Natural killer cell (primary cell): ENCODE data around the gene CD34. TPM values are rescaled to one million over a fixed set of nuclear protein-coding genes. Genes with fewer than 3 reads are reported as not detected.
A peak's percentile ranks its signal among the peaks of the same experiment; 100 is the strongest.
"Not testable (repeated sequence)": the region's sequence is repeated elsewhere in the genome, so short reads cannot be mapped to it uniquely, and the experiment has no call there.

Source experiments
- ATAC-seq, 3 donors: fragments of 150-1000 bp in 2 of 3; fragments of 200-7000 bp in 1 of 3; cut with Tn5 transposase; 1 replicate in 1 of 3; 2 replicates in 2 of 3; pipeline ENCODE4 v1.10.0; 2021; ENCODE audit warnings: mild to moderate bottlenecking in 2 of 3, moderate library complexity in 2 of 3
- DNase-seq, 2 donors: peaks; one replicate each; pipeline versions ENCODE4 v3.0.0 to v3.0.0-alpha.2; 2013 to 2021; ENCODE audit warnings: mixed read lengths in 1 of 2
- H3K27ac ChIP-seq: one replicate; pipeline ENCODE4 v1.5.1; 2013; ENCODE audit warnings: mild to moderate bottlenecking, low read length
- H3K27me3 ChIP-seq: one replicate; pipeline ENCODE4 v1.6.1; 2013; ENCODE audit warnings: low read length; ENCODE audit not compliant: control insufficient read depth, insufficient read depth
- H3K36me3 ChIP-seq: one replicate; pipeline ENCODE4 v1.6.1; 2013; ENCODE audit warnings: low read length; ENCODE audit not compliant: control insufficient read depth, insufficient read depth
- H3K4me1 ChIP-seq: one replicate; pipeline ENCODE4 v1.6.1; 2013; ENCODE audit warnings: low read length; ENCODE audit not compliant: control insufficient read depth, insufficient read depth
- H3K4me3 ChIP-seq: one replicate; pipeline ENCODE4 v1.5.1; 2013; ENCODE audit warnings: low read length
- H3K9me3 ChIP-seq: one replicate; pipeline ENCODE4 v1.6.1; 2013; ENCODE audit warnings: low read length; ENCODE audit not compliant: control insufficient read depth, insufficient read depth
- H3K27ac Mint-ChIP-seq, 2 donors: one replicate each; pipeline ENCODE4 v1.8.0; 2022; ENCODE audit warnings: mild to moderate bottlenecking in 2 of 2, mixed read lengths in 2 of 2, moderate library complexity in 1 of 2
- H3K27me3 Mint-ChIP-seq, 2 donors: one replicate each; pipeline ENCODE4 v1.8.0; 2022; ENCODE audit warnings: low read depth in 2 of 2, mixed read lengths in 2 of 2
- H3K36me3 Mint-ChIP-seq: one replicate; pipeline ENCODE4 v1.8.0; 2022; ENCODE audit warnings: mixed read lengths
- H3K4me1 Mint-ChIP-seq, 2 donors: one replicate each; pipeline ENCODE4 v1.8.0; 2022; ENCODE audit warnings: mixed read lengths in 2 of 2
- H3K4me3 Mint-ChIP-seq: one replicate; pipeline ENCODE4 v1.8.0; 2022; ENCODE audit warnings: mild to moderate bottlenecking, moderate library complexity, mixed read lengths
- H3K9me3 Mint-ChIP-seq, 2 donors: one replicate each; pipeline ENCODE4 v1.8.0; 2022; ENCODE audit warnings: mixed read lengths in 2 of 2
- WGBS: methylation state at CpG from one replicate; pipeline ENCODE4 v1.1.7; 2013; ENCODE audit warnings: missing lambda C conversion rate; ENCODE audit not compliant: insufficient coverage; 5-methylcytosine and 5-hydroxymethylcytosine counted together
- intact Hi-C: fragments of 100-400 bp; cut with micrococcal nuclease; formaldehyde crosslinking; loops from one replicate; pipeline ENCODE4 v1.14.2; 2022
- total RNA-seq, 4 donors: library from RNA; stranded (reverse); fragments of 120-200 nt in 1 of 4; gene quantifications; one replicate each; pipeline versions ENCODE4 v1.2.3 to v1.2.4, GENCODE V29; 2013 to 2022
- TF ChIP-seq, protein P1 (sequence below): fragments of 200-600 bp; IDR thresholded peaks from one replicate; pipeline ENCODE4 v1.8.0; 2022; ENCODE audit warnings: antibody characterized with exemption

Gene CD34
- total RNA-seq, 3 donors from 2014 or later (not counting 1 experiment from before 2014, with no cell fraction given), result 0.14 to 0.30 TPM; not detected in 1

DNA sequence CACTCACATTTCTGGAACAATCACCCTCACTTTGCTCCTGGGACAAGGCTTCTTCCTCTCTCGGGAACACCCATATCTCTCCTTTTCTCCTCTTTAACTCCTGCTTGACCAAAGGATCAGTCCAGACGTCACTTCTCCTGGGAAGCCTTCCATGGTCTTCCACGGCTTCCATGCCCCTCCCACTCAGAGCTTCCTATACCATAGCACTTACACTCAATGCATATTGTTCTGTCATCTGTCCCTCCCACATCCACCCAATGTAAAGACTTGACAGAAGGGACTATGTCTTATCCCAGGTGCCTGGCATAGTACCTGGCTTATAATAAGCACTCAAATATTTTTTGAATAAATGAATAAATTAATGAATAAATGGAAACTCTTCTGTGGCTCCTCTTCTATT is 28.2 kb downstream of the CD34 start:
- Histone ChIP-seq H3K36me3 (no peaks in the 10 kb centered on the region), H3K27ac (peak overlapping the region; percentile 79), H3K27me3 (no peaks in the 10 kb centered on the region), H3K4me1 (peaks cover 27% of the 10 kb centered on the region), H3K4me3 (no peak overlapping the region), H3K9me3 (no peaks in the 10 kb centered on the region)
- 73% methylated on average over 3 of the region's 3 CpGs for WGBS
- TF ChIP-seq, protein P1, sequence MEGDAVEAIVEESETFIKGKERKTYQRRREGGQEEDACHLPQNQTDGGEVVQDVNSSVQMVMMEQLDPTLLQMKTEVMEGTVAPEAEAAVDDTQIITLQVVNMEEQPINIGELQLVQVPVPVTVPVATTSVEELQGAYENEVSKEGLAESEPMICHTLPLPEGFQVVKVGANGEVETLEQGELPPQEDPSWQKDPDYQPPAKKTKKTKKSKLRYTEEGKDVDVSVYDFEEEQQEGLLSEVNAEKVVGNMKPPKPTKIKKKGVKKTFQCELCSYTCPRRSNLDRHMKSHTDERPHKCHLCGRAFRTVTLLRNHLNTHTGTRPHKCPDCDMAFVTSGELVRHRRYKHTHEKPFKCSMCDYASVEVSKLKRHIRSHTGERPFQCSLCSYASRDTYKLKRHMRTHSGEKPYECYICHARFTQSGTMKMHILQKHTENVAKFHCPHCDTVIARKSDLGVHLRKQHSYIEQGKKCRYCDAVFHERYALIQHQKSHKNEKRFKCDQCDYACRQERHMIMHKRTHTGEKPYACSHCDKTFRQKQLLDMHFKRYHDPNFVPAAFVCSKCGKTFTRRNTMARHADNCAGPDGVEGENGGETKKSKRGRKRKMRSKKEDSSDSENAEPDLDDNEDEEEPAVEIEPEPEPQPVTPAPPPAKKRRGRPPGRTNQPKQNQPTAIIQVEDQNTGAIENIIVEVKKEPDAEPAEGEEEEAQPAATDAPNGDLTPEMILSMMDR, result no peak
- intact Hi-C loops, result no loop called here
- ATAC-seq (peak in 2 of 3 donors; percentile 15 to 27), DNase-seq (no peak)
- H3K27me3 Mint-ChIP-seq, result peaks cover 11 to 16% of the 10 kb centered on the region in 2 donors
- peak overlapping the region; percentile 86 to 94 for H3K27ac Mint-ChIP-seq
- H3K4me1 Mint-ChIP-seq, result peaks cover 38 to 49% of the 10 kb centered on the region in 2 donors
- no peaks in the 10 kb centered on the region for H3K36me3 Mint-ChIP-seq
- H3K4me3 Mint-ChIP-seq, result peak overlapping the region; percentile 89
- H3K9me3 Mint-ChIP-seq, result no peaks in the 10 kb centered on the region

DNA sequence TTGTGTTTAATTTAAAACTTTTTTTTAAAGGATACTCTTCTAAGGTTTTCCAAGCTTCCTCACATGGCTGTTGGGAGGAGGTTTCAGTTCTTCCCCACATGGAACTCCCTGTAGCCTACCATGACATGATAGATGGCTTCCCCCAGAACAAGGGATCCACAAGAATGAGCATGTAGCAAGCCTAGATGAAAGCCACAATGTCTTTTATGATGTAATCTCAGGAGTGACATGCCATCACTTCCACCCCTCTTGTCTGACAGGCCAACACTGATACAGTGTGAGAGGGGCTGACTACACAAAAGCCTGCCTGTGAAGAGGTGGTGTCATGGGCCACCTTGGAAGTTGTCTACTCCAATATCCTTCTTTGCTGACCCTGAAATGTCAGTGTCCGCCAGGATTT is 32.0 kb downstream of the CD34 start:
- intact Hi-C loops, result no loop called here
- no peak overlapping the region for H3K4me3 ChIP-seq
- H3K27ac Mint-ChIP-seq, result no peak overlapping the region
- no peaks in the 10 kb centered on the region for H3K27me3 ChIP-seq
- no peaks in the 10 kb centered on the region for H3K9me3 Mint-ChIP-seq
- TF ChIP-seq, protein P1, result no peak
- H3K4me1 ChIP-seq, result peaks cover 11% of the 10 kb centered on the region
- H3K36me3 ChIP-seq, result no peaks in the 10 kb centered on the region
- ATAC-seq, result no peak
- H3K27ac ChIP-seq, result no peak overlapping the region
- peaks cover 23 to 24% of the 10 kb centered on the region in 2 donors for H3K4me1 Mint-ChIP-seq
- H3K4me3 Mint-ChIP-seq, result no peak overlapping the region
- H3K9me3 ChIP-seq, result no peaks in the 10 kb centered on the region
- no peaks in the 10 kb centered on the region for H3K36me3 Mint-ChIP-seq
- DNase-seq, result no peak
- WGBS, result 90% methylated on average over 1 of the region's 1 CpG
- H3K27me3 Mint-ChIP-seq, result peaks cover 7 to 8% of the 10 kb centered on the region in 2 donors

DNA sequence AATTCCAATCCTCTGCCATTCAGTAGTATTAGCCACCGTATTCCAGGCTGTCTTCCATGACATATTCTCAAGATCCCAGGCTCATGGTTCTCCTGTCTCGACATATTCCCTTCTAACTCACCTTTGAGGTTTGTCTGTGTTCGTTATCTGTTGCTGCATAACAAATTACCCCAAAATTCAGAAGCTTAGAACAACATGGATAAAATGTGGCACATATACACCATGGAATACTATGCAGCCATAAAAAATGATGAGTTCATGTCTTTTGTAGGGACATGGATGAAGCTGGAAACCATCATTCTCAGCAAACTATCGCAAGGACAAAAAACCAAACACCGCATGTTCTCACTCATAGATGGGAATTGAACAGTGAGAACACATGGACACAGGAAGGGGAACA is 33.0 kb downstream of the CD34 start:
- H3K27me3 ChIP-seq, H3K36me3 Mint-ChIP-seq, H3K9me3 Mint-ChIP-seq, H3K36me3 ChIP-seq, H3K9me3 ChIP-seq, H3K4me3 Mint-ChIP-seq, H3K27ac Mint-ChIP-seq, H3K4me3 ChIP-seq, DNase-seq, intact Hi-C loops, ATAC-seq, H3K27ac ChIP-seq, H3K27me3 Mint-ChIP-seq: not testable (repeated sequence)
- peaks cover 23 to 24% of the 10 kb centered on the region in 2 donors for H3K4me1 Mint-ChIP-seq
- WGBS, result 97% methylated on average over 3 of the region's 5 CpGs
- peaks cover 18% of the 10 kb centered on the region for H3K4me1 ChIP-seq

DNA sequence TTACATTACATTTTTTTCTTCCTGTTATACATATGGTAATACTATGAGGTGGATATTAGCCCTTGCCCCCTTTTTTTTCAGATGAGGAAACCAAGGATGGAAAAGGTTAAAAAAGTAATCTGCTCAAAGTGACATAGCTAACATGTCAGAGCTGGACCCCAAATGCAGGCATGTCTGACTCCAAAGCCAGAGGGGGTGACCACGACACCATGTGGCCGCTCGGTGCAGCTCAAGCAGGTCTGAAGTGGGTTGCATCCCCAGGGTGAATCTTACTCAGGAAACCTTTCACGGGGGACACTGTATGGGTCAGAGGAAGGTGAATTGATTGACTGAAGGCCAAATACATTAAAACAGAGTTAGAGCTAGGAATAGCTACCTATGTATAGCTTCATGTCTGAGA is 34.8 kb downstream of the CD34 start:
- Mint-ChIP-seq H3K4me3 (no peak overlapping the region), H3K4me1 (peaks cover 27 to 28% of the 10 kb centered on the region in 2 donors), H3K27ac (no peak overlapping the region), H3K9me3 (no peaks in the 10 kb centered on the region), H3K36me3 (no peaks in the 10 kb centered on the region), H3K27me3 (peaks cover 7 to 8% of the 10 kb centered on the region in 2 donors)
- no peak for DNase-seq
- H3K27ac ChIP-seq, result no peak overlapping the region
- peak in 2 of 3 donors; percentile 32 to 39 for ATAC-seq
- intact Hi-C loops, result no loop called here
- H3K27me3 ChIP-seq, result no peaks in the 10 kb centered on the region
- H3K36me3 ChIP-seq, result no peaks in the 10 kb centered on the region
- H3K9me3 ChIP-seq, result no peaks in the 10 kb centered on the region
- 41% methylated on average over 4 of the region's 4 CpGs for WGBS
- peaks cover 22% of the 10 kb centered on the region for H3K4me1 ChIP-seq
- TF ChIP-seq, protein P1, result no peak
- H3K4me3 ChIP-seq, result no peak overlapping the region
